Breast epithelium (tissue), 4 donors: ENCODE data around the gene CCNF. TPM values are rescaled to one million over a fixed set of nuclear protein-coding genes. Genes with fewer than 3 reads are reported as not detected.

ENCODE experiments used
- DNase-seq, 2 donors: peaks; one replicate each; pipeline ENCODE4 v3.0.0-alpha.2; 2019; ENCODE audit warnings: low spot score in 2 of 2
- H3K27ac ChIP-seq, 2 donors: fragments of 200-600 bp; sonication (generic) in 1 of 2; one replicate each; pipeline ENCODE4 v1.5.1; 2016 to 2019; ENCODE audit warnings: mild to moderate bottlenecking in 1 of 2
- H3K27me3 ChIP-seq, 2 donors: fragments of 200-600 bp; sonication (generic) in 1 of 2; one replicate each; pipeline versions ENCODE4 v1.5.1 to v1.6.0; 2017 to 2019; ENCODE audit warnings: control low read depth in 1 of 2, mild to moderate bottlenecking in 1 of 2
- H3K36me3 ChIP-seq: fragments of 200-600 bp; one replicate; pipeline ENCODE4 v1.5.1; 2019
- H3K4me1 ChIP-seq, 2 donors: fragments of 200-600 bp; sonication (generic); one replicate each; pipeline ENCODE4 v1.5.1; 2016 to 2019; ENCODE audit warnings: control low read depth in 1 of 2
- H3K4me3 ChIP-seq, 3 donors: fragments of 200-600 bp; sonication (generic); 1 replicate in 2 of 3; 2 replicates in 1 of 3; pipeline ENCODE4 v1.5.1; 2016 to 2019; ENCODE audit warnings: mild to moderate bottlenecking in 3 of 3, moderate library complexity in 2 of 3
- H3K9me3 ChIP-seq, 2 donors: fragments of 200-600 bp; sonication (generic) in 1 of 2; one replicate each; pipeline ENCODE4 v1.5.1; 2016 to 2019; ENCODE audit warnings: control low read depth in 1 of 2
- POLR2A ChIP-seq: fragments of 450-650 bp; IDR thresholded peaks from one replicate; pipeline ENCODE4 v1.6.1; 2016; ENCODE audit warnings: antibody characterized with exemption, mild to moderate bottlenecking, moderate library complexity
- POLR2AphosphoS5 ChIP-seq, 3 donors: sonication (generic); formaldehyde crosslinking; IDR thresholded peaks; one replicate each; pipeline ENCODE4 v1.6.1; 2017; ENCODE audit warnings: antibody characterized with exemption in 3 of 3
- intact Hi-C: fragments of 100-400 bp; cut with DNase I; formaldehyde crosslinking; loops from one replicate; pipeline ENCODE4 v1.15.1; 2023; ENCODE audit warnings: low total_unique reads
- total RNA-seq, 3 donors: library from RNA; depleted of rRNA; stranded (reverse); fragments of >200 nt; gene quantifications; one replicate each; pipeline ENCODE4 v1.1.0, GENCODE V29; 2016
- TF ChIP-seq, protein P1 (sequence below), 3 donors: fragments of 450-650 bp; IDR thresholded peaks; one replicate each; pipeline ENCODE4 v1.5.1; 2016 to 2017; ENCODE audit warnings: antibody characterized with exemption in 3 of 3, mild to moderate bottlenecking in 3 of 3, moderate library complexity in 3 of 3

The CCNF gene
- total RNA-seq, 3 donors from 2014 or later = 1.6 to 2.9 (median 2.7) TPM

DNA sequence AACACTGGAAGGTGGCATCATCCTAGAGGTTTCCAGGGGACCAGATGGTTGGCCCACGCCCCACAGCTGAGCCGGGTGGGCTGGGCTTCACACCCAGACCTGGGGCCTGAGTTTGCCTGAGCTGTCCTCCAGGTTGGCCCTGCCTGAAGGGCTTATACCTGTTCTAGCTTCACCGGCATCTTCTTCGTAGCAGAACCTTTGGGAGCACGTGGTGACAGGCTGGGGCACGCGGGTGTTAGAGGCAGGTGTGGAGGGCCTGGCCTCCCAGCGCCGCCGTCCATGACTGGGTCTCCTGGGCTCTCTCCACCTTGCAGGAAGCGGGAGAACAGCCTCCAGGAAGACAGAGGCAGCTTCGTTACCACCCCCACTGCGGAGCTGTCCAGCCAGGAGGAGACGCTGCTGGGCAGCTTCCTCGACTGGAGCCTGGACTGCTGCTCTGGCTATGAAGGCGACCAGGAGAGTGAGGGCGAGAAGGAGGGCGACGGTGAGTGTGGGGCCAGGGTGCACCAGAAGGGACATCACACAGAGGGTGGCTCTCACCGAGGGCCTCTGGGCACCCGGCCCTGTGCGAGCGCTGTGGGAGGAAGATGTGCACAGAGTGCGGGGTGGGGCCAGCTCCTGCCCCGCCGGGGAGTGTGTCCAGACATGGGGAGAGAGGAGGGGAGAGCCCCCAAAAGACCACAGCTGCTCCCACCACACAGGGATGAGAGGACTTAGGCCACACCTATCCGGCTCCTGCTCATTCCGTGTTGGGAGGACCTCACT lies 26.0 kb downstream of the CCNF start:
- Histone ChIP-seq H3K36me3 (no peaks in the 10 kb centered on the region), H3K4me3 (no peak overlapping the region), H3K27ac (no peak overlapping the region), H3K9me3 (no peaks in the 10 kb centered on the region), H3K27me3 (no peaks in the 10 kb centered on the region), H3K4me1 (peaks cover 0 to 4% of the 10 kb centered on the region in 2 donors)
- no peak for TF ChIP-seq POLR2A
- TF ChIP-seq, protein P1, sequence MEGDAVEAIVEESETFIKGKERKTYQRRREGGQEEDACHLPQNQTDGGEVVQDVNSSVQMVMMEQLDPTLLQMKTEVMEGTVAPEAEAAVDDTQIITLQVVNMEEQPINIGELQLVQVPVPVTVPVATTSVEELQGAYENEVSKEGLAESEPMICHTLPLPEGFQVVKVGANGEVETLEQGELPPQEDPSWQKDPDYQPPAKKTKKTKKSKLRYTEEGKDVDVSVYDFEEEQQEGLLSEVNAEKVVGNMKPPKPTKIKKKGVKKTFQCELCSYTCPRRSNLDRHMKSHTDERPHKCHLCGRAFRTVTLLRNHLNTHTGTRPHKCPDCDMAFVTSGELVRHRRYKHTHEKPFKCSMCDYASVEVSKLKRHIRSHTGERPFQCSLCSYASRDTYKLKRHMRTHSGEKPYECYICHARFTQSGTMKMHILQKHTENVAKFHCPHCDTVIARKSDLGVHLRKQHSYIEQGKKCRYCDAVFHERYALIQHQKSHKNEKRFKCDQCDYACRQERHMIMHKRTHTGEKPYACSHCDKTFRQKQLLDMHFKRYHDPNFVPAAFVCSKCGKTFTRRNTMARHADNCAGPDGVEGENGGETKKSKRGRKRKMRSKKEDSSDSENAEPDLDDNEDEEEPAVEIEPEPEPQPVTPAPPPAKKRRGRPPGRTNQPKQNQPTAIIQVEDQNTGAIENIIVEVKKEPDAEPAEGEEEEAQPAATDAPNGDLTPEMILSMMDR (IDR thresholded peaks at IDR 0.05) = no peak
- no peak for TF ChIP-seq POLR2AphosphoS5 (IDR thresholded peaks at IDR 0.05)
- intact Hi-C loops = no loop called here
- no peak for DNase-seq

DNA sequence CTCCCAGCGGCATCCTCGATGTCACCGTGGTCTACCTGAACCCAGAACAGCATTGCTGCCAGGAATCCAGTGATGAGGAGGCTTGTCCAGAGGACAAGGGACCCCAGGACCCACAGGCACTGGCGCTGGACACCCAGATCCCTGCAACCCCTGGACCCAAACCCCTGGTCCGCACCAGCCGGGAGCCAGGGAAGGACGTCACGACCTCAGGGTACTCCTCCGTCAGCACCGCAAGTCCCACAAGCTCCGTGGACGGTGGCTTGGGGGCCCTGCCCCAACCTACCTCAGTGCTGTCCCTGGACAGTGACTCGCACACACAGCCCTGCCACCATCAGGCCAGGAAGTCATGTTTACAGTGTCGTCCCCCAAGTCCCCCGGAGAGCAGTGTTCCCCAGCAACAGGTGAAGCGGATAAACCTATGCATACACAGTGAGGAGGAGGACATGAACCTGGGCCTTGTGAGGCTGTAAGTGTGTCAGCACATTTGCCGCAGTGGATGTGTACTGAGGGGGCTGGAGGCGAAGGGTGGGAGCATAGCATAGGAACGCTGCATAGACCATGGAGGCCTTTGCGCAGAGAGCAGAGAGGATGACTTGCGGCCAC lies 27.4 kb downstream of the CCNF start:
- no peaks in the 10 kb centered on the region for H3K27me3 ChIP-seq
- H3K4me3 ChIP-seq = no peak overlapping the region
- intact Hi-C loops = no loop called here
- no peaks in the 10 kb centered on the region for H3K36me3 ChIP-seq
- TF ChIP-seq, protein P1 (IDR thresholded peaks at IDR 0.05) = no peak
- TF ChIP-seq POLR2A = no peak
- TF ChIP-seq POLR2AphosphoS5 (IDR thresholded peaks at IDR 0.05) = no peak
- peaks cover 0 to 4% of the 10 kb centered on the region in 2 donors for H3K4me1 ChIP-seq
- H3K9me3 ChIP-seq = no peaks in the 10 kb centered on the region
- no peak overlapping the region for H3K27ac ChIP-seq
- DNase-seq = no peak

DNA sequence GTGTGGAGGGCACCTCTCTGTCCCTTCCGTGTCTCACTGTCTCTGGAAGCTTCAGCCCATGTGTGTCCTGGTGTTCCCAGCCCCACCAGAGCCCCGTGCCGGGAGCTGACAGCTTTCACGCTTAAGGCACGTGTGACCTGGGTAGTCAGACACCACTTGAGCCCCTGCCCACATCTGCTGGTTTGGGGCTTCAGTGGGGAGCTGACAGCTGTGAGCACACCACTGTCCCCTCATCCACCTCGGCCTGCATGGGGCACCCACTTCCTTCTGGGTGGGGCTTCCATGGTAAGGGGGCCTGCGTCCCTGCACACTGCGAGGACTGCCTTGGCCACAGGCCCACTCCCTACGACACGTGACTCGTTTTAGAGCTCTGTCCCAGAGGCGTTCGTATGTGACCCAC lies 28.0 kb downstream of the CCNF start:
- TF ChIP-seq POLR2A (no peak), POLR2AphosphoS5 (IDR thresholded peaks at IDR 0.05) (no peak)
- TF ChIP-seq, protein P1 (IDR thresholded peaks at IDR 0.05) = no peak

DNA sequence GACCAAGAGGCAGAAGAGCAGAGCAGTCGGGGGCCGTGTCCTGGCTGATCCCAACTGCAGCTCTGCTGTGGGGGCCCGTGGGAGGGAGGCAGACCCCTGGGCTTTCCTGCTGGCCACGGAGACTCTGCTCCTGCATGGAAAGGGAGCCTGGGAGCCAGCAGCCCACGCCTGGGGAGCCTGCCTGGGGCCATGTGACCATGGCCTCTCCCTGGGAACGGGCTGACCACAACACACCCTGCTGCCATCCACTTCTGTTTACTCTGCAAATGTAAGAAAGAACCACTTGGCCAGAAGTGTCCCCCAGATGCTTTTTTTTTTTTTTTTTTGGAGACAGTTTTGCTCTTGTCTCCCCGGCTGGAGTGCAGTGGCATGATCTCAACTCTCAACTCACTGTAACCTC lies 28.7 kb downstream of the CCNF start:
- Histone ChIP-seq H3K27ac (no peak overlapping the region), H3K4me1 (peaks cover 0 to 4% of the 10 kb centered on the region in 2 donors), H3K27me3 (no peaks in the 10 kb centered on the region), H3K9me3 (no peaks in the 10 kb centered on the region), H3K36me3 (no peaks in the 10 kb centered on the region), H3K4me3 (no peak overlapping the region)
- TF ChIP-seq, protein P1 (IDR thresholded peaks at IDR 0.05) = no peak
- no peak for TF ChIP-seq POLR2AphosphoS5 (IDR thresholded peaks at IDR 0.05)
- no peak for TF ChIP-seq POLR2A
- intact Hi-C loops = no loop called here
- no peak for DNase-seq

More for the DNA sequence above, 28.0 kb downstream of the CCNF start:
- H3K4me1 ChIP-seq = peaks cover 0 to 4% of the 10 kb centered on the region in 2 donors
- intact Hi-C loops = no loop called here
- H3K36me3 ChIP-seq = no peaks in the 10 kb centered on the region
- DNase-seq = no peak
- H3K4me3 ChIP-seq = no peak overlapping the region
- no peaks in the 10 kb centered on the region for H3K27me3 ChIP-seq
- no peaks in the 10 kb centered on the region for H3K9me3 ChIP-seq
- H3K27ac ChIP-seq = no peak overlapping the region

DNA sequence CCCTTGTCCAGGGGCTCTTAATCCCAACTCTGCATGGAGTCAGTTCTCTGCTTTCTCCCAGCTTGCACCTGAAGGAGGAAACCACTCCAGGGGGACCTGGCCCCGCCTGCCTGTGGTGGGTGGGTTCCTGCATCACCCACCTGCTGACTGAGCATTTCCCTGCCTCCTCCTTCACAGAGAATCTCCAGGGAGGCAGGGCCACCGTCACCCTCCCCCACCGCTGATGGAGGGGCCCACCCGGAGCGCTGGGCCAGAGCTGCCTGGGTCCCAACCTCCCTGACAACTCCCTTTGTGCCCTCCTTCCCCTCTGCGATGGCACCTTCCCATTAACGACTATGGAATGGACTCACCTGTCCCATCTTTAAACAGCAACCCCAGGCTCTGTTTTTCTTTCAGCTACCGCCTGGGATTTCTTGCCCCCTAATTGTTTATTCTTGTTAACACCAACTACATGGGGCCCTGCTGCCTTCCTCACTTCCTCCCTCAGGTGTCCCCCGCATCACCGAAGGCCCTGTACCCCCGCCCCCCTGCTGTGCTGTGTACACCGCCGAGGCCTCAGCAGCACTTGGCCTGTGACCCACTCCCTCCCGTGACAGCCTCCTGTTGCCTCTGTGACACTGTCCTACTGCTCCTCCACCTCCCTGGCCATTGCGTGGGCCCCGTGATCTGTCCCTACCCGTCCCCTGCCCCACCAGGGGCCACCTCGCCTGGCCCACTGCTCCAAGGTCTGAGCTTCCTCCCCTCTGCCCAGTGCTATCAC lies 29.8 kb downstream of the CCNF start:
- Histone ChIP-seq H3K27ac (peak overlapping the region; percentile 12 to 41), H3K27me3 (no peaks in the 10 kb centered on the region), H3K4me3 (peak overlapping the region; percentile 52 to 78 (median 61)), H3K9me3 (no peaks in the 10 kb centered on the region), H3K4me1 (peaks cover 0 to 4% of the 10 kb centered on the region in 2 donors), H3K36me3 (no peaks in the 10 kb centered on the region)
- DNase-seq = no peak
- TF ChIP-seq POLR2AphosphoS5 (IDR thresholded peaks at IDR 0.05) (no peak), POLR2A (no peak)
- TF ChIP-seq, protein P1 (IDR thresholded peaks at IDR 0.05) = no peak
- intact Hi-C loops = no loop called here
